GM19452 (cell line): Measurements from ENCODE around the gene MPDU1.

Experiments used
- ATAC-seq: cut with Tn5 transposase; IDR thresholded peaks from one replicate; pipeline ENCODE4 v1.9.1; 2021; ENCODE audit not compliant: unreplicated experiment

Gene MPDU1

GRCh38 chr17:7560172-7561027 lies 23.3 kb upstream of the MPDU1 start:
- no peak for ATAC-seq

GRCh38 chr17:7561028-7561575 lies 22.6 kb upstream of the MPDU1 start:
- ATAC-seq, result peak; percentile 43

GRCh38 chr17:7561589-7562207 lies 22.0 kb upstream of the MPDU1 start, which contains the start of gene SENP3:
TSS of gene SENP3 (plus strand) at chr17:7561919. CDS start at chr17:7563077, 1,158 bp downstream.
- ATAC-seq, result peak; percentile 55

- ATAC-seq, result peak; percentile 11
These were observed 21.4 kb upstream of the MPDU1 start for GRCh38 chr17:7562208-7562605.

GRCh38 chr17:7563115-7563869 lies 20.4 kb upstream of the MPDU1 start:
- ATAC-seq, result no peak

GRCh38 chr17:7569571-7569970 lies 14.1 kb upstream of the MPDU1 start:
- ATAC-seq, result no peak

GRCh38 chr17:7570351-7570750 lies 13.3 kb upstream of the MPDU1 start:
- no peak for ATAC-seq

- no peak for ATAC-seq
These were observed 11.4 kb upstream of the MPDU1 start for GRCh38 chr17:7572338-7572587.

- peak; percentile 85 for ATAC-seq
These were observed 10.9 kb upstream of the MPDU1 start for GRCh38 chr17:7572588-7573323.

GRCh38 chr17:7573324-7574080 lies 10.2 kb upstream of the MPDU1 start:
- ATAC-seq, result peak; percentile 28

GRCh38 chr17:7574176-7574953 lies 9.3 kb upstream of the MPDU1 start:
- no peak for ATAC-seq

GRCh38 chr17:7575481-7575883 lies 8.2 kb upstream of the MPDU1 start:
- no peak for ATAC-seq

- ATAC-seq, result no peak
These were observed 7.7 kb upstream of the MPDU1 start for GRCh38 chr17:7575959-7576358.

GRCh38 chr17:7576432-7576937 lies 7.2 kb upstream of the MPDU1 start:
- ATAC-seq, result no peak

GRCh38 chr17:7577327-7578199 lies 6.1 kb upstream of the MPDU1 start:
- no peak for ATAC-seq

- ATAC-seq, result peak; percentile 44
These were observed 4.4 kb upstream of the MPDU1 start, which contains the start of gene CD68 for GRCh38 chr17:7579001-7579833. TSS of gene CD68 (plus strand) at chr17:7579638. CDS start at chr17:7579678, 40 bp downstream.
